Parathyroid adenoma (tissue), 2 donors: ENCODE measurements around the gene KLRC2.

Experiments used
- H2AFZ ChIP-seq: fragments of 300-600 bp; sonication (generic); one replicate; pipeline ENCODE4 v1.7.0; 2017; ENCODE audit warnings: antibody characterized with exemption, mild to moderate bottlenecking
- H3K27ac ChIP-seq: fragments of 300-600 bp; sonication (generic); one replicate; pipeline ENCODE4 v1.7.0; 2017
- H3K27me3 ChIP-seq: fragments of 300-600 bp; sonication (generic); one replicate; pipeline ENCODE4 v1.7.0; 2017; ENCODE audit warnings: low read length; ENCODE audit not compliant: control insufficient read depth, insufficient read depth
- H3K36me3 ChIP-seq: fragments of 300-600 bp; sonication (generic); one replicate; pipeline ENCODE4 v1.7.0; 2017; ENCODE audit warnings: low read length; ENCODE audit not compliant: control insufficient read depth, insufficient read depth
- H3K4me1 ChIP-seq: fragments of 300-600 bp; sonication (generic); one replicate; pipeline ENCODE4 v1.7.0; 2017; ENCODE audit warnings: control low read depth
- H3K4me2 ChIP-seq: fragments of 300-600 bp; sonication (generic); one replicate; pipeline ENCODE4 v1.7.0; 2017; ENCODE audit warnings: low read length
- H3K4me3 ChIP-seq: fragments of 300-600 bp; sonication (generic); one replicate; pipeline ENCODE4 v1.7.0; 2017; ENCODE audit warnings: low read depth, low read length
- H3K79me2 ChIP-seq: fragments of 300-600 bp; sonication (generic); one replicate; pipeline ENCODE4 v1.7.0; 2017; ENCODE audit warnings: control low read depth
- H3K9ac ChIP-seq: fragments of 300-600 bp; sonication (generic); one replicate; pipeline ENCODE4 v1.7.0; 2017; ENCODE audit warnings: mild to moderate bottlenecking
- H3K9me3 ChIP-seq: fragments of 300-600 bp; sonication (generic); one replicate; pipeline ENCODE4 v1.7.0; 2017; ENCODE audit warnings: low read length; ENCODE audit not compliant: control insufficient read depth
- TF ChIP-seq, protein P1 (sequence below): fragments of 300-600 bp; sonication (generic); IDR thresholded peaks from one replicate; pipeline ENCODE4 v1.7.0; 2017; ENCODE audit warnings: antibody characterized with exemption, mild to moderate bottlenecking
- donor health status: primary hyperparathyroidism.

The KLRC2 gene

DNA sequence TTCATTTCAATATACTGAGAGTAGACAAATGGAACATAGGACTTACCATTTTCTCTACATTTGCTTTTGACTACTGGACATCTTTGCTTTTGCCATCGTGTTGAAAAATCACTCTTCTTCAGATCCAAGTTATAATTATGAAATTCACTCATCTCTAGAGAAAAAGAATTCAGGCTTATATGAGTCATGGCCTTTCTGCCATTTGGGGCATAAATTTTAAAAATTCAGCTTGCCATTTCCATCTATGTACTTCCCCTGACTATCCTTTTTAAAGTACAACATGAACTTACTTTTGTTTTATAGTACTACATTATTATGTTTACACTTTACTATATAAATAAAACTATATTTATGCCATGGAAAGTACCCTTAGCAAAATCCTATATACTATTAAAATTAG, 49.0 kb downstream of the KLRC2 start:
- Histone ChIP-seq H3K9me3 (no peaks in the 10 kb centered on the region), H3K4me1 (no peaks in the 10 kb centered on the region), H3K27ac (no peak overlapping the region), H3K9ac (no peak overlapping the region), H3K4me2 (no peak overlapping the region), H3K4me3 (no peak overlapping the region), H3K36me3 (no peaks in the 10 kb centered on the region), H2AFZ (no peak overlapping the region), H3K79me2 (no peaks in the 10 kb centered on the region), H3K27me3 (no peaks in the 10 kb centered on the region)
- TF ChIP-seq, protein P1, sequence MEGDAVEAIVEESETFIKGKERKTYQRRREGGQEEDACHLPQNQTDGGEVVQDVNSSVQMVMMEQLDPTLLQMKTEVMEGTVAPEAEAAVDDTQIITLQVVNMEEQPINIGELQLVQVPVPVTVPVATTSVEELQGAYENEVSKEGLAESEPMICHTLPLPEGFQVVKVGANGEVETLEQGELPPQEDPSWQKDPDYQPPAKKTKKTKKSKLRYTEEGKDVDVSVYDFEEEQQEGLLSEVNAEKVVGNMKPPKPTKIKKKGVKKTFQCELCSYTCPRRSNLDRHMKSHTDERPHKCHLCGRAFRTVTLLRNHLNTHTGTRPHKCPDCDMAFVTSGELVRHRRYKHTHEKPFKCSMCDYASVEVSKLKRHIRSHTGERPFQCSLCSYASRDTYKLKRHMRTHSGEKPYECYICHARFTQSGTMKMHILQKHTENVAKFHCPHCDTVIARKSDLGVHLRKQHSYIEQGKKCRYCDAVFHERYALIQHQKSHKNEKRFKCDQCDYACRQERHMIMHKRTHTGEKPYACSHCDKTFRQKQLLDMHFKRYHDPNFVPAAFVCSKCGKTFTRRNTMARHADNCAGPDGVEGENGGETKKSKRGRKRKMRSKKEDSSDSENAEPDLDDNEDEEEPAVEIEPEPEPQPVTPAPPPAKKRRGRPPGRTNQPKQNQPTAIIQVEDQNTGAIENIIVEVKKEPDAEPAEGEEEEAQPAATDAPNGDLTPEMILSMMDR, result no peak

DNA sequence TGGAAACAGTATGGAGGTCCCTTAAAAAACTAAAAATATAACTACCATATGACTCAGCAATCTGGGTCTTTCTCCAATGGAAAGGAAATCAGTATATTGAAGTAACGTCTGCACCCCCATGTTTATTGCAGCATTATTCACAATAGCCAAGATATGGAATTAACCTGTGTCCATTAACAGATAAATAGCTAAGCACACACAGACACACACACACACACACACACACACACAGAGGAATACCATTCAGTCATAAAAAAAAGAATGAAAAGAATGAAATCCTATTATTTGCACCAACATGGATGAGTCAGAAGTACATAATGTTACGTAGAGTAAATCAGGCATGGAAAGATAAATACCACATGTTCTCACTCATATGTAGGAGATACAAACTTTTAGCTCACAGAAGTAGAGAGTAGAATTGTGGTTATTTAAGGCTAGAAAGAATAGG, 50.6 kb downstream of the KLRC2 start:
- H3K4me3 ChIP-seq, result no peak overlapping the region
- H3K27ac ChIP-seq, result no peak overlapping the region
- no peak overlapping the region for H3K4me2 ChIP-seq
- no peaks in the 10 kb centered on the region for H3K27me3 ChIP-seq
- no peaks in the 10 kb centered on the region for H3K36me3 ChIP-seq
- H3K4me1 ChIP-seq, result no peaks in the 10 kb centered on the region
- H3K79me2 ChIP-seq, result no peaks in the 10 kb centered on the region
- no peak overlapping the region for H2AFZ ChIP-seq
- H3K9ac ChIP-seq, result no peak overlapping the region
- no peaks in the 10 kb centered on the region for H3K9me3 ChIP-seq
- TF ChIP-seq, protein P1, result no peak

DNA sequence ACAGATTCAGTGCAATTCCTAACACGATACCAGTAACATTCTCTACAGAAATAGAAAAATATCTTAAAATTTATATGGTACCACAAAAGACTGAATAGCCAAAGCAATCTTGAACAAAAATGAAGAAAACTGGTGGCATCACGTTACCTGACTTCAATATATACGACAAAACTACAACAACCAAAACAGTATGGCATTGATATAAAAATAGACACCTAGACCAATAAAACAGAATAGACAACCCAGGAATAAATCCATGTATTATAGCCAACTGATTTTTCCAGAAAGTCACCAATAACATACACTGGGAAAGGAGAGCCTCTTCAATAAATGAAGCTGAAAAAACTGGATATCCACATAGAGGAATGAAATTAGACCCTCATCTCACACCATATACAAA, 51.6 kb downstream of the KLRC2 start:
- Histone ChIP-seq H3K27ac (no peak overlapping the region), H2AFZ (no peak overlapping the region), H3K9me3 (no peaks in the 10 kb centered on the region), H3K36me3 (no peaks in the 10 kb centered on the region), H3K4me1 (no peaks in the 10 kb centered on the region), H3K79me2 (no peaks in the 10 kb centered on the region), H3K27me3 (no peaks in the 10 kb centered on the region), H3K4me2 (no peak overlapping the region), H3K4me3 (no peak overlapping the region), H3K9ac (no peak overlapping the region)
- TF ChIP-seq, protein P1, result no peak

DNA sequence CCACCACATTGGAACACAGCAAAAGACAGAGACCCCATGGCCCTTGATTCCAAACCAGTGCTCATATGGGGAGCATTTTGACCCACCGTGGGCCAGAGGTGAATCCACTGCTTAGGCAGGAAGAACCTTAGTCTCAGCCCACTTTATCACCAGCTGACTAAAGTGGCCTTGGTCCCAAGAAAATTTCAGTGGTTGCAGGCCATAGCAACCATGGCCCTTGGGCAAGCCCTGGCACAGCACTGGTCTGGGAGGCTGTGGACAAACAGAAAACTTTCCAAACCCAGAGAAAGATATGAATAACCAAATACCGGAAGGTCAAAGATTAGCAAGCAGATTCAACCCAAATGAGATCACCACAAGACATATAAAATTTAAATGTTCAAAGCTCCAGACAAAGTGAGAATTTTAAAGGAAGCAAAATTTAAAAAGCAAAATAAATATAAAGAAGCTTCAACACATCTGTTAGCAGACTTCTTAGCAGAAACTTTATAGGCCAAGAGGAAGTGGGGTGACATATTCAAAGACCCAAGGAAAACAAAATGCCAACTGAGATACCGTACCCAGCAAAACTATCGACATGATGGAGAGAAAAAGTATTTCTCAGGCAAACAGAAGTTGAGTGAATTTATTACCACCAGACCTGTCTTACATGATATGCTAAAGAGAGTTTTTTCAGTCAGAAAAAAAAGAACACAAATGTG, 53.7 kb downstream of the KLRC2 start:
- TF ChIP-seq, protein P1, result no peak
- no peaks in the 10 kb centered on the region for H3K36me3 ChIP-seq
- no peak overlapping the region for H2AFZ ChIP-seq
- H3K9ac ChIP-seq, result no peak overlapping the region
- no peak overlapping the region for H3K27ac ChIP-seq
- H3K9me3 ChIP-seq, result no peaks in the 10 kb centered on the region
- H3K4me3 ChIP-seq, result no peak overlapping the region
- H3K79me2 ChIP-seq, result no peaks in the 10 kb centered on the region
- H3K4me1 ChIP-seq, result no peaks in the 10 kb centered on the region
- no peaks in the 10 kb centered on the region for H3K27me3 ChIP-seq
- H3K4me2 ChIP-seq, result no peak overlapping the region
